Measurements from ENCODE around the gene TBPL1. TPM values are rescaled to one million over a fixed set of nuclear protein-coding genes. Genes with fewer than 3 reads are reported as not detected.

The TBPL1 gene
- total and polyA plus RNA-seq, 10 of the 15 experiments (the other 5 are each of a cell fraction or from before 2014, with no cell fraction given), result 34.6 to 71.2 (median 43.0) TPM

DNA sequence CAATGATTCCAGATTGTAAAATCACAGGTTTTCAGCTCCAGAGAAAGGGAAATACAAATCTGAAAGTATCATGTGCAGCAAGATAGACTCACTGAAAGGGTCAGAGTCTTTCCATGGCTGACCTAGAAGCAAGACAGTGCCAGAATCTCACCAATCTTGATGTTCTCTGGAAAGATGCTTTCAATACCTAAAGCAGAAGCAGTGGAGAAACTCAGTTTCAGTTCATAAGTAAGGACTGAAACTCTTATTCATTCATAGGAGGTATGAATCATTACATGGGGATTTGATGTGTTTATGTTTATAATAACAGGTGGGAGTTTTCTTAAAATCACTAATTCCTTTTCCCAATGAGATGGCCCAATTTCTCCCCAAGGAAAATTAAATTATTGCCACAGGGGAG is 56.9 kb downstream of the TBPL1 start (continued):
- TF ChIP-seq, protein P1, sequence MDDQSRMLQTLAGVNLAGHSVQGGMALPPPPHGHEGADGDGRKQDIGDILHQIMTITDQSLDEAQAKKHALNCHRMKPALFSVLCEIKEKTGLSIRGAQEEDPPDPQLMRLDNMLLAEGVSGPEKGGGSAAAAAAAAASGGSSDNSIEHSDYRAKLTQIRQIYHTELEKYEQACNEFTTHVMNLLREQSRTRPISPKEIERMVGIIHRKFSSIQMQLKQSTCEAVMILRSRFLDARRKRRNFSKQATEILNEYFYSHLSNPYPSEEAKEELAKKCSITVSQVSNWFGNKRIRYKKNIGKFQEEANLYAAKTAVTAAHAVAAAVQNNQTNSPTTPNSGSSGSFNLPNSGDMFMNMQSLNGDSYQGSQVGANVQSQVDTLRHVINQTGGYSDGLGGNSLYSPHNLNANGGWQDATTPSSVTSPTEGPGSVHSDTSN (IDR thresholded peaks at IDR 0.05; ENCODE audit: insufficient replicate concordance, low read depth, low read length), result no peak
- TF ChIP-seq BACH1 (IDR thresholded peaks at IDR 0.05; ENCODE audit: borderline replicate concordance), result no peak

DNA sequence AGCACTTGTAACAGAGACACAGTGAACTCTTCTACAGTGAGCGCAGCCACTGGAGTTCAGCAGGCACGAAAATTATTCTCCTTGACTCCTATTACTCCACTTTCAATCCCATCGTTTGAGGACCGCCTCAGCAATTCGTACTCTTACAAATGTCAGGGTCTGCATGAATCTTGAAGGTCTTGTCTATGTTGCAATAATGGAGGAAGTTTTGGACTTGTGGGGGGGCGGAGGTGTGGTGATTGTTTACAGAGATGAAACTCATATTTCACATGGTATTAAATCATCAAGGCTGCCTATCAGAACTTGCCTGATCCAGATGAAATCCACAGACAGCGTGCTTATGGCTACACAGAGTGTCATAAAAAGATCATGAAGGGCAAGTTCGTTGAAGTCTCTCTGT is 57.4 kb downstream of the TBPL1 start:
- Histone ChIP-seq H2AFZ (ENCODE audit: control insufficient read depth, low read depth, low read length) (no peak overlapping the region), H3K4me2 (ENCODE audit: control insufficient read depth, insufficient read depth) (no peak overlapping the region), H3K9me3 (replicated peaks; ENCODE audit: control insufficient read depth, insufficient read depth, low read length) (no peaks in the 10 kb centered on the region), H3K4me3 (no peak overlapping the region), H3K9ac (ENCODE audit: control insufficient read depth, insufficient read depth, low read length) (no peak overlapping the region), H3K36me3 (ENCODE audit: control insufficient read depth in 2 of 2, insufficient read depth in 2 of 2, low read length in 1 of 2) (no peaks in the 10 kb centered on the region), H3K27ac (ENCODE audit: control insufficient read depth, insufficient read depth) (no peak overlapping the region), H4K20me1 (ENCODE audit: control insufficient read depth, insufficient read depth) (no peaks in the 10 kb centered on the region), H3K27me3 (replicated peaks in 1 of 2; ENCODE audit: control insufficient read depth in 2 of 2, insufficient read depth in 2 of 2, low read length in 1 of 2) (no peaks in the 10 kb centered on the region; a peak in 2 of 4 replicates), H3K79me2 (ENCODE audit: control insufficient read depth, insufficient read depth, low read length) (no peaks in the 10 kb centered on the region), H3K4me1 (ENCODE audit: control insufficient read depth, insufficient read depth, low read length) (no peaks in the 10 kb centered on the region)
- TF ChIP-seq RCOR1 (conservative IDR thresholded peaks at IDR 0.05; ENCODE audit: low read depth, low read length) (no peak), RAD51 (IDR thresholded peaks at IDR 0.05) (no peak), HDAC6 (IDR thresholded peaks at IDR 0.05; ENCODE audit: unreplicated experiment) (no peak), STAT1 (conservative IDR thresholded peaks at IDR 0.05) (no peak), SP1 (IDR thresholded peaks at IDR 0.05; ENCODE audit: low read depth, low read length) (no peak), ZNF384 (IDR thresholded peaks at IDR 0.05; ENCODE audit: borderline replicate concordance, low read depth, low read length) (no peak), CHD4 (IDR thresholded peaks at IDR 0.05) (no peak), ATF7 (IDR thresholded peaks at IDR 0.05; ENCODE audit: low read depth) (no peak), ZSCAN29 (IDR thresholded peaks at IDR 0.05) (no peak), EZH2 (IDR thresholded peaks at IDR 0.05; ENCODE audit: borderline replicate concordance, control insufficient read depth, low read depth, low read length) (no peak)
- TF ChIP-seq, protein P2, sequence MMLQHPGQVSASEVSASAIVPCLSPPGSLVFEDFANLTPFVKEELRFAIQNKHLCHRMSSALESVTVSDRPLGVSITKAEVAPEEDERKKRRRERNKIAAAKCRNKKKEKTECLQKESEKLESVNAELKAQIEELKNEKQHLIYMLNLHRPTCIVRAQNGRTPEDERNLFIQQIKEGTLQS (IDR thresholded peaks at IDR 0.05; ENCODE audit: borderline replicate concordance, extremely low read depth, low read depth, low read length), result no peak
- TF ChIP-seq, protein P3, sequence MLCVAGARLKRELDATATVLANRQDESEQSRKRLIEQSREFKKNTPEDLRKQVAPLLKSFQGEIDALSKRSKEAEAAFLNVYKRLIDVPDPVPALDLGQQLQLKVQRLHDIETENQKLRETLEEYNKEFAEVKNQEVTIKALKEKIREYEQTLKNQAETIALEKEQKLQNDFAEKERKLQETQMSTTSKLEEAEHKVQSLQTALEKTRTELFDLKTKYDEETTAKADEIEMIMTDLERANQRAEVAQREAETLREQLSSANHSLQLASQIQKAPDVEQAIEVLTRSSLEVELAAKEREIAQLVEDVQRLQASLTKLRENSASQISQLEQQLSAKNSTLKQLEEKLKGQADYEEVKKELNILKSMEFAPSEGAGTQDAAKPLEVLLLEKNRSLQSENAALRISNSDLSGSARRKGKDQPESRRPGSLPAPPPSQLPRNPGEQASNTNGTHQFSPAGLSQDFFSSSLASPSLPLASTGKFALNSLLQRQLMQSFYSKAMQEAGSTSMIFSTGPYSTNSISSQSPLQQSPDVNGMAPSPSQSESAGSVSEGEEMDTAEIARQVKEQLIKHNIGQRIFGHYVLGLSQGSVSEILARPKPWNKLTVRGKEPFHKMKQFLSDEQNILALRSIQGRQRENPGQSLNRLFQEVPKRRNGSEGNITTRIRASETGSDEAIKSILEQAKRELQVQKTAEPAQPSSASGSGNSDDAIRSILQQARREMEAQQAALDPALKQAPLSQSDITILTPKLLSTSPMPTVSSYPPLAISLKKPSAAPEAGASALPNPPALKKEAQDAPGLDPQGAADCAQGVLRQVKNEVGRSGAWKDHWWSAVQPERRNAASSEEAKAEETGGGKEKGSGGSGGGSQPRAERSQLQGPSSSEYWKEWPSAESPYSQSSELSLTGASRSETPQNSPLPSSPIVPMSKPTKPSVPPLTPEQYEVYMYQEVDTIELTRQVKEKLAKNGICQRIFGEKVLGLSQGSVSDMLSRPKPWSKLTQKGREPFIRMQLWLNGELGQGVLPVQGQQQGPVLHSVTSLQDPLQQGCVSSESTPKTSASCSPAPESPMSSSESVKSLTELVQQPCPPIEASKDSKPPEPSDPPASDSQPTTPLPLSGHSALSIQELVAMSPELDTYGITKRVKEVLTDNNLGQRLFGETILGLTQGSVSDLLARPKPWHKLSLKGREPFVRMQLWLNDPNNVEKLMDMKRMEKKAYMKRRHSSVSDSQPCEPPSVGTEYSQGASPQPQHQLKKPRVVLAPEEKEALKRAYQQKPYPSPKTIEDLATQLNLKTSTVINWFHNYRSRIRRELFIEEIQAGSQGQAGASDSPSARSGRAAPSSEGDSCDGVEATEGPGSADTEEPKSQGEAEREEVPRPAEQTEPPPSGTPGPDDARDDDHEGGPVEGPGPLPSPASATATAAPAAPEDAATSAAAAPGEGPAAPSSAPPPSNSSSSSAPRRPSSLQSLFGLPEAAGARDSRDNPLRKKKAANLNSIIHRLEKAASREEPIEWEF (IDR thresholded peaks at IDR 0.05; ENCODE audit: insufficient replicate concordance, low read depth, low read length), result no peak
- TF ChIP-seq, protein P4, sequence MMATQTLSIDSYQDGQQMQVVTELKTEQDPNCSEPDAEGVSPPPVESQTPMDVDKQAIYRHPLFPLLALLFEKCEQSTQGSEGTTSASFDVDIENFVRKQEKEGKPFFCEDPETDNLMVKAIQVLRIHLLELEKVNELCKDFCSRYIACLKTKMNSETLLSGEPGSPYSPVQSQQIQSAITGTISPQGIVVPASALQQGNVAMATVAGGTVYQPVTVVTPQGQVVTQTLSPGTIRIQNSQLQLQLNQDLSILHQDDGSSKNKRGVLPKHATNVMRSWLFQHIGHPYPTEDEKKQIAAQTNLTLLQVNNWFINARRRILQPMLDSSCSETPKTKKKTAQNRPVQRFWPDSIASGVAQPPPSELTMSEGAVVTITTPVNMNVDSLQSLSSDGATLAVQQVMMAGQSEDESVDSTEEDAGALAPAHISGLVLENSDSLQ (IDR thresholded peaks at IDR 0.05), result no peak
- ATAC-seq (no peak), DNase-seq (ENCODE audit: low read depth, low spot score) (no peak), FAIRE-seq (no peak)
- RAD21 ChIA-PET (ENCODE audit: unreplicated experiment), result interaction anchor here (0.5 kb wide), 1 partner anchor 28 kb away, joined by 3 read pairs; no protein-coding TSS in a partner anchor
- CTCF ChIA-PET, result no interaction called here
- intact Hi-C loops (cut with micrococcal nuclease; ENCODE audit: unreplicated experiment) (no loop called here), in situ Hi-C loops (cut with MboI) (no loop called here)
- no TSS peak for BruUV-seq (replicated peaks)
- SMC1A ChIA-PET (ENCODE audit: uncharacterized antibody, unreplicated experiment), result no interaction called here
- 61% methylated on average over 8 of the region's 8 CpGs for WGBS (ENCODE audit: insufficient coverage, insufficient replicate concordance, low lambda C conversion rate, missing lambda C conversion rate)
- POLR2A ChIA-PET, result no interaction called here
